Measurements from ENCODE around the gene SPEN.
"Not testable (repeated sequence)": the region's sequence is repeated elsewhere in the genome, so short reads cannot be mapped to it uniquely, and the experiment has no call there.

DNA sequence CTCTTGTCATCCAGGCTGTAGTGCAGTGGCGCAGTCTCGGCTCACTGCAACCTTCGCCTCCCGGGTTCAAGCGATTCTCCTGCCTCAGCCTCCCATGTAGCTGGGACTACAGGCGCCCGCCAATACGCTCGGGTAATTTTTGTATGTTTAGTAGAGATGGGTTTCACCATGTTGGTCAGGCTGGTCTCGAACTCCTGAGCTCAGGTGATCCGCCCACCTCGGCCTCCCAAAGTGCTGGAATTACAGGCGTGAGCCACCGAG is 11.1 kb upstream of the SPEN start:
- not testable (repeated sequence) for TF ChIP-seq CTCF, POLR2A, POLR2AphosphoS5 (IDR thresholded peaks at IDR 0.05)
